Melanocyte of skin (primary cell): ENCODE measurements around the gene PLA2G4B. TPM values are rescaled to one million over a fixed set of nuclear protein-coding genes. Genes with fewer than 3 reads are reported as not detected.

Experiments used
- small RNA-seq, 2 donors: library from RNA; depleted of rRNA; stranded (forward); fragments of <200 nt; gene quantifications; one replicate each; pipeline ENCODE3, GENCODE V24; 2012
- total RNA-seq, 2 donors: library from RNA; depleted of rRNA; stranded (reverse); fragments of >200 nt; gene quantifications; 2 replicates each; pipeline ENCODE4 v1.2.3, GENCODE V29; 2012

PLA2G4B gene, protein sequence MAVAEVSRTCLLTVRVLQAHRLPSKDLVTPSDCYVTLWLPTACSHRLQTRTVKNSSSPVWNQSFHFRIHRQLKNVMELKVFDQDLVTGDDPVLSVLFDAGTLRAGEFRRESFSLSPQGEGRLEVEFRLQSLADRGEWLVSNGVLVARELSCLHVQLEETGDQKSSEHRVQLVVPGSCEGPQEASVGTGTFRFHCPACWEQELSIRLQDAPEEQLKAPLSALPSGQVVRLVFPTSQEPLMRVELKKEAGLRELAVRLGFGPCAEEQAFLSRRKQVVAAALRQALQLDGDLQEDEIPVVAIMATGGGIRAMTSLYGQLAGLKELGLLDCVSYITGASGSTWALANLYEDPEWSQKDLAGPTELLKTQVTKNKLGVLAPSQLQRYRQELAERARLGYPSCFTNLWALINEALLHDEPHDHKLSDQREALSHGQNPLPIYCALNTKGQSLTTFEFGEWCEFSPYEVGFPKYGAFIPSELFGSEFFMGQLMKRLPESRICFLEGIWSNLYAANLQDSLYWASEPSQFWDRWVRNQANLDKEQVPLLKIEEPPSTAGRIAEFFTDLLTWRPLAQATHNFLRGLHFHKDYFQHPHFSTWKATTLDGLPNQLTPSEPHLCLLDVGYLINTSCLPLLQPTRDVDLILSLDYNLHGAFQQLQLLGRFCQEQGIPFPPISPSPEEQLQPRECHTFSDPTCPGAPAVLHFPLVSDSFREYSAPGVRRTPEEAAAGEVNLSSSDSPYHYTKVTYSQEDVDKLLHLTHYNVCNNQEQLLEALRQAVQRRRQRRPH
- total RNA-seq, result 1 to 10 TPM in 1 of 2 donors, under 1 TPM in 1; 0.33 to 1.0 TPM

DNA sequence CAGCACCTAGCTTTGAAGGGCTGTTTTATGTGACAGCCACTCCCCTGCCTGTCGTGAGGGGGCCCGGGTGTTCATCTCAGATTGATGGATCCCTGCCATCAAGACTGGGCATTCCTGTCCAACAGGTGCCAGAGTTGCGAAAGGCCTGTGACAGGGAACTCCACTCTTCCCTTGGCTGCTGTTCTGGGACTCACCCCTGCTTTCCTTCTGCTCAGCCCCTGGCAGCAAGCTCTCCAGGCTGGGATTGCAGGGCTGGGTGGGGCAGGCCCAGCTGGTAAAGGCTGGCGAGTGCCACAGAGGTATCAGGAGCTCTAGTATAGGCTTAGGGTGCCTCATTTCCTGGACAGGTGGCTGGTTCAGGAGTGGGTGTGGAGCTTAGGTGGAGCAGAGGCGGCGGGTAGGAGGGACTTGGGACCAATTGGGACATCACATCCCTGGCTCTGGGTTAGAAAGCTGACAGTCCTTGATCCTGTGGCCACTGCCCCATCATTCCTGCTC lies at the start of gene PLA2G4B:
PLA2G4B (plus strand) TSS at position 448 of the 498 bp plus-strand sequence. CDS start 67 bp downstream, outside the sequence.

DNA sequence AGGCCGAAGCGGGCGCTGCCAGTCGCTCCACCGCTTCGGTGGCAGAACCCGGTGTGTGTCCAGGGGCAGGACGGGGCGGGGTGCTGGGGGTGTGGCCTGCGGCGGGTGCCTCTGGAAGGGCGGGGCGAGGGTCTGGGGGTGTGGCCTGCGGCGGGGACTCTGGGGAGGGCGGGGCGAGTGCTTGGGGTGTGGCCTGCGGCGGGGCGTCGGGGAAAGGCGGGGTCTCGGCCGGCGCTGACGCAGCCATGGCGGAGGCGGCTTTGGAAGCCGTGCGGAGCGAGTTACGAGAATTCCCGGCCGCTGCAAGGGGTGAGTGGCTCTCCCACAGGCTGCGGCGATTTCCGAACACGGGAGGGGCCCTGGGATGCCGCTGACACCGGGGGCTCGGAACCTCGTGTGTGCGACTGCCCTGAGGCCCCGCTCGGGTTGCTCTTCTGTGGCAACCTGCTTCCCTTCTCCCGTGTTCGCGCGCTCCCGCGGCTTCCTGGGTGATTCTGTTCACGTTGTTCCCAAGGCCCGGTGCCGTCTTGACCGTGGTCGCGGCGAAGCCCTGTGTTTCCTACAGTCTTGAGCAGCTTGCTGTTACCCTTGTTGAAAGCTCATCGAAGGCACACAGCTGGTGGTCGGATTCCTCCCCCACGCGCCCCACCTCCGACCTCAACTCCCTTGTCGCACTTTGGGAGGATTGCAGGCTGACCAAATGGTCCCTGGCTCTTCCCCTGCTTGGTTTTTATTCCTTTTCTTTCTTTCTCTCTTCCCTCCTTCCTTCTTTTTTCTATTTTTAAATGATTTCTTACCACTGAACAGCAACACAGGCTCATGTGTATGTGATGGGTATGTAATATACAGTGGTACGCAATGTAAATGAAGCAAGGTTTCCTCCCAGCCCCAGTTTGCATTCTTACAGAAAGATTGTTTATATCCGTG lies 10.5 kb upstream of the PLA2G4B start, which contains the start of gene JMJD7:
JMJD7 (plus strand) TSS at position 213 of the 927 bp plus-strand sequence; CDS start at position 246, 33 bp downstream.

DNA sequence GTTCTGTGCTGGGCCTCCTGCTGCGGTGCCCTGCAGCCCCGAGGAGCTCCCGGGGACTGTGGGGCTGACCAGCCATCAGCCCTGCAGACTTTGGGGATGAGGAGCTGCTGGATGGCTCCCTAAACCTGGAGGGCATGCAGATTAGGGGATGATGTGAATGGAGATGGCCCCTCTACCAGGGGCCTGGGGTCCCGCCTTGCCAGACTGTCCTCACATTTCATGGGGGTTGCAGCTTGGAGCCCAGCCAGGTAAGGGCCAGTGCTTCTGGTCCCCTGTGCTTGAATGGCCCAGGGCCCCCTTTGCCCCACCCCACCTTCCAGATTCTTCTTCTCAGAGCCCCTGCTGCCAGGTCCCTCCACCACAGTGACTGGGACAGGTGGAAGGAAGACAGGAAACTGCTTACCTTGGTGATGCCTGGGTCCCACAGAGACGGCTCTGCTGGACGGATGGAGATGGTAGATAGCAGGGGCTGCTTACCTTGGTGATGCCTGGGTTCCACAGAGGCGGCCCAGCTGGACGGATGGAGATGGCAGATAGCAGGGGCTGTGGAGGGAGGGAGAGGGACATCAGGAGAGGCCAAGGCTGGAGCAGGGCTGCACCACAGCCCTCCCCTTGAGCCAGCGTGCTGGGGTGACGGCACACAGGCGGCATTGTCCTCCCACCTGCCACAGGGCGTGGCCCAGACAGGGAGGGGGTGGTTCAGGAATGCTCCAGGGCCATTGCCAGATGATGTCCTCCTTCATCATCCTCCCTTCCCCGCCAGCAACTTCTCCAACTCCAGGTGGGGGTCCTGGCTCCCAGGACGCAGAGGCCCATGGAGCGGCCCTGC lies 55.0 kb downstream of the PLA2G4B start, which contains the start of gene SPTBN5:
SPTBN5 (minus strand) TSS at position 632 of the 829 bp plus-strand sequence; CDS start at position 76, 556 bp downstream.

Small RNAs within 50 kb of the gene (small RNA-seq; reads per million reads assigned to genes)
- gene JMJD7-PLA2G4B (0 reads per million in 2 donors), gene MIR4310 (0 reads per million in 2 donors), gene RNA5SP393 (0 reads per million in 2 donors)

Other genes with a start within 250 kb of the PLA2G4B start
- gene MGA, start 178.4 kb upstream of the PLA2G4B start, total RNA-seq, result 10 to 100 TPM; 42.0 to 44.6 TPM
- gene MAPKBP1, start 64.4 kb upstream of the PLA2G4B start, total RNA-seq, result 10 to 100 TPM; 26.0 to 37.2 TPM
- 1 to 10 TPM; 1.7 to 2.4 TPM for gene JMJD7, start 10.8 kb upstream of the PLA2G4B start, total RNA-seq
- 1 to 10 TPM; 3.0 to 3.8 TPM for gene SPTBN5, start 55.2 kb downstream of the PLA2G4B start, total RNA-seq
- 10 to 100 TPM; 39.2 to 68.9 TPM for gene EHD4, start 133.7 kb downstream of the PLA2G4B start, total RNA-seq
- gene PLA2G4E, start 182.2 kb downstream of the PLA2G4B start, total RNA-seq, result not detected